Activated T-cell treated with anti-CD3 and anti-CD28 coated beads, Interleukin-2, amount 50 U/mL, for 24 hours (primary cell): Measurements from ENCODE around the gene TFAP2C.
A peak's percentile ranks its signal among the peaks of the same experiment; 100 is the strongest.

Experiments
- DNase-seq: peaks from one replicate; pipeline ENCODE4 v3.0.0-alpha.2; 2020
- H3K27ac Mint-ChIP-seq: 2 replicates; pipeline ENCODE4 v1.8.0; 2020; ENCODE audit warnings: mild to moderate bottlenecking, mixed read lengths
- H3K27me3 Mint-ChIP-seq: 2 replicates; pipeline ENCODE4 v1.8.0; 2020; ENCODE audit warnings: mixed read lengths
- H3K36me3 Mint-ChIP-seq: 2 replicates; pipeline ENCODE4 v1.8.0; 2020; ENCODE audit warnings: low read depth, mixed read lengths
- H3K4me1 Mint-ChIP-seq: 2 replicates; pipeline ENCODE4 v1.8.0; 2020; ENCODE audit warnings: low read depth, mixed read lengths
- H3K4me3 Mint-ChIP-seq: 2 replicates; pipeline ENCODE4 v1.8.0; 2020; ENCODE audit warnings: mild to moderate bottlenecking, moderate library complexity, mixed read lengths
- H3K9me3 Mint-ChIP-seq: 2 replicates; pipeline ENCODE4 v1.8.0; 2020; ENCODE audit warnings: mixed read lengths

TFAP2C gene

DNA sequence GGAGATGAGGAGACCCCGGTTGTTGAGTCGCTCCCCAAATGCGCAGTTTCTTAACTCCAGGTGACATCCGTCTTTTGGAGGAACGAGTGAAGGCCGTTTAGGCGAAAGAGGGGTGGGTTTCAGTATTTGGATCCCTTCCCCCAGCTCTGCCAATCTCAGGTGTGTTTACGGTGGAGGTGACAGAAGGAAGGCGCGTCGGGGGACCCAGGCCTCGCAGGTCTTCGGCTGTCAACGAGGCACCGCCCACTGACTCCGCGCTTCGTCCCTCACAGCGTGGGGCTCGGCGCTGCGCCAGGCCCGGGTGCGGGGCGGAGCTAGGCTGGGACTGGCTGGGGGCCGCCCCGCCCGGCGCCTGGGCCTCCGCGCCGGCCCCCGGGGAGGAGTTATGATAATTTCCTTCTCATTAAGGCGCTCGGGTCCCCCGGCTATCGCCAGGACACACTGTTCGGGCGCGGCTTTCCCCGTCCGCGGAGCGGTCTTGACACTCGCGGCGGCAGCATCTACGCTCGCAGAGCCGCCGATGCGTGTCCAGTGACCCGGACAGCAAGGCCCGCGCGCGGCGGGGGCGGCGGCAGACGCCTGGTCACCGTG is at the start of gene TFAP2C:
Gene TFAP2C (plus strand): TSS at position 434 of the 591 bp plus-strand sequence. CDS start 239 bp downstream, outside the sequence.
- peak; percentile 39 for DNase-seq
- H3K27me3 Mint-ChIP-seq, result peaks cover 87% of the 10 kb centered on the region
- H3K9me3 Mint-ChIP-seq, result no peaks in the 10 kb centered on the region
- no peak within 1 kb of the TSS for H3K27ac Mint-ChIP-seq
- peaks cover 19% of the 10 kb centered on the region for H3K4me1 Mint-ChIP-seq
- H3K36me3 Mint-ChIP-seq, result no peaks in the 10 kb centered on the region
- H3K4me3 Mint-ChIP-seq, result peak within 1 kb of the TSS; percentile 29

- Mint-ChIP-seq H3K9me3 (no peaks in the 10 kb centered on the region), H3K27ac (no peak overlapping the region), H3K4me1 (no peaks in the 10 kb centered on the region), H3K36me3 (no peaks in the 10 kb centered on the region), H3K4me3 (no peak overlapping the region), H3K27me3 (peaks cover 12% of the 10 kb centered on the region)
- DNase-seq, result no peak
Measured at GRCh38 chr20:56580226-56580625, 48.9 kb upstream of the TFAP2C start.

DNA sequence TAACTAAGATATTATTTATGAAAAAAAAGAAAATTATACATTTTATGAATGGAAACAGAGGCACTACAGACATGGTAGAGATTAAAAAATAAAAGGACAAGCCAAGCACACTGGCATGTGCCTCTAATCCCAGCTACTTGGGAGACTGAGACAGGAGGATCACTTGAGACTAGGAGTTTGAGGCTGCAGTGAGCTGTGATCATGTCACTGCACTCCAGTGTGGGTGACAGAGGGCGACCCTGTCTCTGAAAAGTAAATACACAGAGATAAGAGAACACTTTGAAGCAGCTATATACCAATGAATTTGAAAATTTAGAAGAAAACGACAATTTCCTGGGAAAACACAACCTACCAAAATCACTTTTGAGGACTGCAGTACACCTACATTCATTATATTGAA is 47.4 kb upstream of the TFAP2C start:
- no peaks in the 10 kb centered on the region for H3K9me3 Mint-ChIP-seq
- no peak overlapping the region for H3K27ac Mint-ChIP-seq
- no peaks in the 10 kb centered on the region for H3K36me3 Mint-ChIP-seq
- DNase-seq, result no peak
- peaks cover 2% of the 10 kb centered on the region for H3K27me3 Mint-ChIP-seq
- no peak overlapping the region for H3K4me3 Mint-ChIP-seq
- H3K4me1 Mint-ChIP-seq, result no peaks in the 10 kb centered on the region

DNA sequence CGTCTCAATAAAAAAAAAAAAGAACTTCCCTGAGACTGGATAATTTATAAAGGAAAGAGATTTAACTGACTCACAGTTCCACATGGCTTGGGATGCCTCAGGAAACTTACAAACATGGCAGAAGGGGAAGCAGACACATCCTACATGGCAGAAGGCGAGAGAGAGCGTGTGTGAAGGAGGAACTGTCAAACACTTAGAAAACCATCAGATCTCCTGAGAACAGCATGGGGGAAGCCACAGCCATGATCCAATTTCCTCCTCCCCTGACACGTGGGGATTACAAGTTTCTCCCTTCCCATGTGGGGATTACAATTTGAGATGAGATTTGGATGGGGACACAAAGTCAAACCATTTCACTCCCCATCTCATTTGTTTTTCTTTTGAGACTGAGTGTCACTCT is 46.6 kb upstream of the TFAP2C start:
- H3K27ac Mint-ChIP-seq, result no peak overlapping the region
- H3K27me3 Mint-ChIP-seq, result peaks cover 2% of the 10 kb centered on the region
- H3K4me3 Mint-ChIP-seq, result no peak overlapping the region
- no peaks in the 10 kb centered on the region for H3K9me3 Mint-ChIP-seq
- H3K36me3 Mint-ChIP-seq, result no peaks in the 10 kb centered on the region
- no peaks in the 10 kb centered on the region for H3K4me1 Mint-ChIP-seq
- no peak for DNase-seq

GRCh38 chr20:56584916-56585315 is 44.2 kb upstream of the TFAP2C start:
- Mint-ChIP-seq H3K36me3 (no peaks in the 10 kb centered on the region), H3K9me3 (no peaks in the 10 kb centered on the region), H3K27ac (no peak overlapping the region), H3K4me1 (no peaks in the 10 kb centered on the region), H3K27me3 (peaks cover 5% of the 10 kb centered on the region), H3K4me3 (no peak overlapping the region)
- no peak for DNase-seq

GRCh38 chr20:56587307-56588041 is 41.6 kb upstream of the TFAP2C start:
- Mint-ChIP-seq H3K9me3 (no peaks in the 10 kb centered on the region), H3K27ac (no peak overlapping the region)

GRCh38 chr20:56588996-56589395 is 40.1 kb upstream of the TFAP2C start:
- Mint-ChIP-seq H3K4me3 (no peak overlapping the region), H3K9me3 (no peaks in the 10 kb centered on the region), H3K36me3 (no peaks in the 10 kb centered on the region), H3K4me1 (no peaks in the 10 kb centered on the region), H3K27ac (no peak overlapping the region), H3K27me3 (peaks cover 2% of the 10 kb centered on the region)
- DNase-seq, result no peak

More at GRCh38 chr20:56587307-56588041, 41.6 kb upstream of the TFAP2C start:
- H3K27me3 Mint-ChIP-seq, result peaks cover 5% of the 10 kb centered on the region
- H3K36me3 Mint-ChIP-seq, result no peaks in the 10 kb centered on the region
- H3K4me3 Mint-ChIP-seq, result no peak overlapping the region
- H3K4me1 Mint-ChIP-seq, result no peaks in the 10 kb centered on the region
- DNase-seq, result no peak

DNA sequence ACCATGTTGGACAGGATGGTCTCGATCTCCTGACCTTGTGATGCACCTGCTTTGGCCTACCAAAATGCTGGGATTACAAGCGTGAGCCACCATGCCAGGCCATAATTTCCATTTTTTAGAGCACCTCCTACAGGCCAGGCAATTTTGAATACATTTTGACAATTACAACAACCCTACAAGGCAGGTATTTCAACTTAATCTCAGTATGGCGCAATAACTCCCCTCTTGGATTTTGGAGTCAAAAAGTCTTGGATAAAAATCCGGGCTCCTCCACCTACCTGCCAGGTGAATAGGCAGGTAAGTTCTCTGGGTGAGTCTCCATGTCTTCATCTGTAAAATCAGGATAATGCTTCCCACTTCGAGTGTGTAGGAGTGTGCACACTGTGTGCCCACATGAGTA is 39.5 kb upstream of the TFAP2C start:
- Mint-ChIP-seq H3K4me3 (no peak overlapping the region), H3K4me1 (no peaks in the 10 kb centered on the region), H3K27me3 (peaks cover 2% of the 10 kb centered on the region), H3K9me3 (no peaks in the 10 kb centered on the region), H3K27ac (no peak overlapping the region), H3K36me3 (no peaks in the 10 kb centered on the region)
- DNase-seq, result no peak

GRCh38 chr20:56590888-56591287 is 38.2 kb upstream of the TFAP2C start:
- no peaks in the 10 kb centered on the region for H3K4me1 Mint-ChIP-seq
- no peak for DNase-seq
- H3K4me3 Mint-ChIP-seq, result no peak overlapping the region
- H3K9me3 Mint-ChIP-seq, result no peaks in the 10 kb centered on the region
- H3K36me3 Mint-ChIP-seq, result no peaks in the 10 kb centered on the region
- H3K27me3 Mint-ChIP-seq, result peaks cover 2% of the 10 kb centered on the region
- no peak overlapping the region for H3K27ac Mint-ChIP-seq

DNA sequence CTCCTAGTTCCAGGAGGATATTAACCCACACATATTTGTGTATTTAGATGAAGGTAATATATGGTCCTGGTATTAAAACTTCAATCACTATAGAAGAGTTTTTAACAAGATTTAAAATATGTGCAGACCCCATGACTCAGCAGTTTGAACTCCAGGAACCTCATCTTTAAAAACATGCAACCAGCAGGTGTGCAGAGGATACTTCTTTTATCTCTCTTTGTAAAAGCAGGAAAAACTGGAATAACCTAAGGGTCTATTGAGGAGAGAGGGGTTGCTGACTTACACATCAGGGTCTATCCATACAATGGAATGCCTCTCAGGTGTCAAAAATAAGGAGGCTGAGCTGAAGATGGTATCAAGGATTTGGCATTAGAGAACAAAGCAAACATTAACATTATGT is 36.9 kb upstream of the TFAP2C start:
- Mint-ChIP-seq H3K4me3 (no peak overlapping the region), H3K36me3 (no peaks in the 10 kb centered on the region), H3K27me3 (peaks cover 2% of the 10 kb centered on the region), H3K27ac (no peak overlapping the region), H3K9me3 (no peaks in the 10 kb centered on the region), H3K4me1 (no peaks in the 10 kb centered on the region)
- DNase-seq, result no peak

DNA sequence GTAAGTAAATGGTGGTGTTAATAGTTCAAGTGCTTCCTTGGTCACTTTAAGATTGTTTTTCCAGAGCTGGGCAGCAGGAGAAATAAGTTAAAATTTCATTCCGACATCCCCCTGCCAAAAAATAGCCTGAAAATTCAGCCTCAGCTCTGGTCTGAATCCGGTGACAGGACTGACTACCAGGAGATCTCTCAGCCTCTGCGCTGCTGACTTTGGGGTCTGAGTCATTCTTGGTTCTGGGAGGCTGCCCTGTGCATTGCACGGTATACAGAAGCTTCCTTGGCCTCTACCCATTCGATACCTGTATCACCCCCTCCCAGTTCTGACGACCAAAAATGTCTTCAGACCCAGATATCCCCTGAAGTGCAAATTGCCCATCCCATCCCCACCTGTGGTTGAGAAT is 36.3 kb upstream of the TFAP2C start:
- H3K4me1 Mint-ChIP-seq, result no peaks in the 10 kb centered on the region
- no peak overlapping the region for H3K4me3 Mint-ChIP-seq
- peaks cover 2% of the 10 kb centered on the region for H3K27me3 Mint-ChIP-seq
- no peaks in the 10 kb centered on the region for H3K36me3 Mint-ChIP-seq
- H3K27ac Mint-ChIP-seq, result no peak overlapping the region
- no peaks in the 10 kb centered on the region for H3K9me3 Mint-ChIP-seq
- DNase-seq, result no peak

DNA sequence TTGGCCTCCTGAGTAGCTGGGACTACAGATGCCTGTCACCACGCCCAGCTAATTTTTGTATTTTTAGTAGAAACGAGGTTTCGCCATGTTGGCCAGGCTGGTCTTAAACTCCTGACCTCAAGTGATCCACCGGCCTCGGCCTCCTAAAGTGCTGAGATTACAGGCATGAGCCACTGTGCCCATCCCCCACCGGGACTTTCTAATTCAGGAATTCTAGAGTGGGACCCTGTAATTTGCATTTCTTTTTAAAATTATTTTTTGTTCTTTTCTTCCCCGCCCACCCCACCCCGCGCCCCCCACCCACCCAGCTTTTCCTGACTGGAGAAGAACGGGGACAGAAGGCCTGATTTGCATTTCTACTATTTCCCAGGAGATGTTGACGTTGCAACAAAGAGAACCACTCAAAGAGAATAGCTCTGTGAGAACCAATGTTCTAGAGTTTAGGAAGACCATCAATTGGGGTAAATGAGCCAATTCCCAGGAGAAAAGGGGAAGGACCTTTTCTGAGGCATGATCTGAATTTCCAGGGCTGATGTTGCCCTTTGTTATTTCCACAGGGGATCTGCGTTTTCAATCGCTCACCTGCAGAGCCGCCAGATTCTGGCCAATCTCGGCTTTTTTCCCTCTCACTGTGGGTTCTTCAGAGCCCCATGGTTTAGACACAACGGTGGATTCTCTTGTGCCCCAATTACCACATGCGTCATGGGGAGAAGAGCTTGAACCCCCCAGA is 33.2 kb upstream of the TFAP2C start:
- Mint-ChIP-seq H3K4me1 (no peaks in the 10 kb centered on the region), H3K9me3 (no peaks in the 10 kb centered on the region), H3K36me3 (no peaks in the 10 kb centered on the region), H3K27ac (no peak overlapping the region), H3K4me3 (no peak overlapping the region), H3K27me3 (no peaks in the 10 kb centered on the region)
- no peak for DNase-seq

- no peak overlapping the region for H3K4me3 Mint-ChIP-seq
- H3K36me3 Mint-ChIP-seq, result no peaks in the 10 kb centered on the region
- H3K27me3 Mint-ChIP-seq, result no peaks in the 10 kb centered on the region
- no peak overlapping the region for H3K27ac Mint-ChIP-seq
- H3K4me1 Mint-ChIP-seq, result no peaks in the 10 kb centered on the region
- no peaks in the 10 kb centered on the region for H3K9me3 Mint-ChIP-seq
- no peak for DNase-seq
Measured at GRCh38 chr20:56601166-56601565, 27.9 kb upstream of the TFAP2C start.

- H3K36me3 Mint-ChIP-seq, result no peaks in the 10 kb centered on the region
- no peak overlapping the region for H3K4me3 Mint-ChIP-seq
- no peaks in the 10 kb centered on the region for H3K9me3 Mint-ChIP-seq
- no peaks in the 10 kb centered on the region for H3K4me1 Mint-ChIP-seq
- H3K27ac Mint-ChIP-seq, result no peak overlapping the region
- DNase-seq, result no peak
- H3K27me3 Mint-ChIP-seq, result no peaks in the 10 kb centered on the region
Measured at GRCh38 chr20:56604673-56605072, 24.4 kb upstream of the TFAP2C start.
